HG03342 (cell line): ENCODE results near the gene SMIM3.
"Not testable (repeated sequence)": the region's sequence is repeated elsewhere in the genome, so short reads cannot be mapped to it uniquely, and the experiment has no call there.

Source experiments
- ATAC-seq: cut with Tn5 transposase; IDR thresholded peaks from one replicate; pipeline ENCODE4 v1.9.1; 2021; ENCODE audit warnings: mild to moderate bottlenecking, moderate library complexity; ENCODE audit not compliant: unreplicated experiment

SMIM3 gene, protein sequence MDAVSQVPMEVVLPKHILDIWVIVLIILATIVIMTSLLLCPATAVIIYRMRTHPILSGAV

DNA sequence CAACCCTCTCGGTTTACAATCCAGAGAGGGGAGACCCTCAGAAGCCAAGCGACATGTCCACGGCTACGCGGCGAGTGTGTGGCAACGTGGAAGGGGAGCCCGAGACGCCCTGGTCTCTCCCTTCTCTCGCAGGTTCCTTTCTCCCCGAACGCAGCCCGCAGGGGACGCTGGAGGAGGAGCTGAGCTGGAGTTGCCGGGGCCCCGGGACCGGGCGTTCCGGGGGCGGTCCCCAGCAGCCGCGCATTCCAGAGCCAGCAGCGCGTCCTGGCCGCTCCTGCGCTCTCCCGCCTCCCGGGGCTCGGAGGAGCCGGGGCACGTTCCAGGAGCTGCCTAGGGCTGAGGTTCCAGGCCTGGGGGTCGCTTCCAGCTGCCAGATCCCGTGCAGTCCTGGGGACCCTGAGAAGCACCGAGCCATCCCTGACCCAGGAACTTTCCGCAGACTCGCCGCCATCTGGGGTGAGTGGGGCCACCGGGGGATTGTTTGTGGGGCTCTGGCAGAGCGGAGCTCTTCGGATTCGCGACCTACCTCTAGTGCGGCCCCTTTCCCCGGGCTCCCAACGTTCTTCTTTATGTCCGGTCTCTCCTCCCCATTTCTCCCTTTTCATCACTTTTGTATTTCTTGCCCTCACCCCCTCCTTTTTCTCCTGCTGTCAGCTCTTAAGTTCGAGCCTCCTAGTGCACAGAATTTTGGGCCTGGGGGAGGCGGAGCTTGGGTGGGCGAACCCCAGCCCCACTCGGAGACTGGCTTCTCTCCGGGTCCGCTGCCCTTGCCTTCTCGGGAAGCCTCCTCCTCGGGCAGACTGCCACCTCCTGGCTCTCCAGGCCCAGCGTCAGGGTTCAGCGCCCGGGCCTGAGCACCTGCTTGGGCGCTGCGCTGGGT is at the start of gene SMIM3:
TSS of gene SMIM3 (plus strand) at position 241 of the 880 bp plus-strand sequence. CDS start 16,684 bp downstream, outside the sequence.
- ATAC-seq = no peak

DNA sequence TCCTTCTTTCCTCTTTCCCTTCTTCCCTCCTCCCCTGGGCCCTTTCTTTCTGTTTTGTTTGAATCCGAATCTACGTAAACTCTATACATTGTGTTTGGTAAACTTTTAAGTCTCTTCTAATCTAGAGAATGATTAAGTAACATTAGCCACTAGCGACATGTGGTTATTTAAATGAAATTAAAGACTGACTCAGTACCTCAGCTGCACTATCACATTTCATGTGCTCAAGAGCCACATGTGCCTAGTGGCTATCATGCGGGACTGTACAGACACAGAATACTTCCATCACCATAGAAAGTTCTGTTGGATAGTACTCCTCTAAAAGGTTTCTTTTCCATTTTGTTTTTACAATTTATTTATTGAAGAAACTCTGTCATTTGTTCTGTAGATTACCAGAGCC is 48.7 kb upstream of the SMIM3 start:
- ATAC-seq = no peak

DNA sequence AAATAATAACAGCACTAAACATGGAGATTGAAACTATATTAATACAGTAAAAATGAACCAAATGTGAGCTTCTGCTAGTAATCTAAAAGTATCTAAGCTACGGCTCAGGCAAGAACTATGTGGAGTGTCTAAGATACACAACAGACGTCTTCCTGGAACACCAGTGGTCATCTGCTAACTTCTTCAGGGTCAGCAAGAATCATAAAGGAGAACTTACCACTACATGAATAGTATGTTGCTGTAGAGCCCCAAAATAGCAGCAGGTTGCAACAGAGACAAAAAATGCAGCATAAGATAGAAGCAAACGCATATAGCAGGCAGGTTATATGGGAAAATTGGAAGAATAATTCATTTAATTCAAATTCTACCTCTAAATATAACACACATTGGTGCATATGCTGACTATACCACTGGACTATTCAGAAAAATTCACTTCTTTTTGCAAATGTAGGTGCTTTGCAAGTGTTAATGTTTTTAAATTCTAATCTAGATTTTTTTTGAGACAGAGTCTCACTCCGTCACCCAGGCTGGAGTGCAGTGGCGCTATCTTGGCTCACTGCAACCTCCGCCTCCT is 46.8 kb upstream of the SMIM3 start:
- ATAC-seq = no peak

DNA sequence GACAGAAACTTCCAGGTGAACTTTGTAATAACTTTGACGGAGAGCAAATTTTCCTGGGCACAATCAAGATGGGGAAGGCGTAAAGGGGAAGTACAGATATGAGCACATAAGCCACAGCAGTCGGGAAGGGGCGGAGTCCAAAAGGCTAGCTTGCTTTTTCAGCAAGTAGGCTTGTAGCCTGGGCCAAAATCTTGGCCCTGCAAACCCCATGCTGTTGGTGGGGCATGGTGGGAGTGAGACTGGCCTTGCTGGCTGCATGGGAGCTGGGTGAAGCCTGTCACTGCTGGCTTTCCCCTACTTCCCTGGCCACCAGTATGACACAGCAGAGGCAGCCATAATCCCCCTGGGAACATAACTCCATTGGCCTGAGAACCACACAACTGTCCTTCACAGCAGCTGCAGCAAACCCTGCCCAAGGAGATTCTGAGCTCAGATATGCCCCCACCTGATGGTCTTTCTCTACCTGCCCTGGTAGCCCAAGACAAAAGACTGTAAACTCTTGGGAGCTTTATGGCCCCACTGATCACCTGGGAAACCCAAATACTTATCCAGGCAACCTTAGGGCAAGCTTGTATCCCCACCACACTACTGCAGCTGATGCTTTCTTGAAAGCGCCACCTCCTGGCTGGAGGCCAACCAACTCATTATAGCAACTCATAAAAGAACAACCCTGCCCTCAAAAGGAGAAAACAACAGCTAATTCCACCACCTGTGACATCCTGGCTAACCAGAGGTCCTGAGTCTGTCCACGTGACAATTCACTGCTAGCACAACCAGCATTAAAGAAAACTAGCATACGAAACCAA is 43.8 kb upstream of the SMIM3 start:
- ATAC-seq = peak; percentile 46

DNA sequence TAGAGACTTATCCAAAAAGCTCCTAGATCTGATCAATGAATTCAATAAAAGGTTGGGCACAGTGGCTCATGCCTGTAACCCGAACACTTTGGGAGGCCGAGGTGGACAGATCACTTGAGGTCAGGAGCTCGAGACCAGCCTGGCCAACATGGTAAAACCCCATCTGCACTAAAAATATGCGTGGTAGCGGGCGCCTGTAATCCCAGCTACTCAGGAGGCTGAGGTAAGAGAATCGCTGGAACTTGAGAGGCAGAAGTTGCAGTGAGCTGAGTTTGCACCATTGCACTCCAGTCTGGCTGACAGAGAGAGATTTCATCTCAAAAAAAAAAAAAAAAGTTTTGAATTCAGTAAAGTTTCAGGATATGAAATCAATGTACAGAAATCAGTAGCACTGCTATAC is 39.7 kb upstream of the SMIM3 start:
- no peak for ATAC-seq

DNA sequence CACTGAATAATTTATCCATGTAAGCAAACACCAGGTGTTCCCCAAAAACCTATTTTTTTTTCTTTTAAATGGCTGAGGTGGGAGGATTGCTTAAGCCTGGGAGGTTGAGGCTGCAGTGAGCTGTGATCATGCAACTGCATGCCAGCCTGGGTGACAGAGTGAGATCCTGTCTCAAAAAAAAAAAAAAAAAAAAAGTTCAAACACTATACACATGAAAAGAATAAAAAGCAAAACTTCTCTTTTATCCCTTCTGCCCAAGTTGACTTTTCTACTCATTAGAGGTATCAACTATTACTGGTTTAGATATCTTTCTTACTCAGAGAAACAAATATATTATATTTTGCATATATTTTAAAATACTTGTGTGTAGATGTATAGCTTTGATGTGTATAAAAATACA is 37.6 kb upstream of the SMIM3 start:
- ATAC-seq = no peak

DNA sequence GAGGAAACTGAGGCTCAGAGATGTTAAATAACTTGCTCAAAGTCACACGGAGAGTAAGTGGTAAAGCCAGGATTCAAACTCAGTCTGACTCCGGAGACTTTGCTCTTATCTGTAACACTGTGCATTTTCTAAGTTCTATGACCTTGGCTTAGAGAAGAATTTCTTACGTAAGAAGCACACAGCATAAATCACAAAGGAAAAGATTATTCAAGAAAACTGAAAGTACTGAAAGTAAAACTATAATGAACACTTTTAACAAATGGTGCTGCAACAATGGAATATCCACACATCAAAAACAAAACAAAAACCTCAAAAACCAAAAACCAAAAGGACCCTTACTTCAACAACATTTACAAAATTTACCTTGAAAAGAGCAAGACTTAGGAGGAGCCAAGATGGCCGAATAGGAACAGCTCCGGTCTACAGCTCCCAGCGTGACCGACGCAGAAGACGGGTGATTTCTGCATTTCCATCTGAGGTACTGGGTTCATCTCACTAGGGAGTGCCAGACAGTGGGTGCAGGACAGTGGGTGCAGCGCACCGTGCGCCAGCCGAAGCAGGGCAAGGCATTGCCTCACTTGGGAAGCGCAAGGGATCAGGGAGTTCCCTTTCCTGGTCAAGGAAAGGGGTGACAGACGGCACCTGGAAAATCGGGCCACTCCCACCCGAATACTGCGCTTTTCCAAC is 36.0 kb upstream of the SMIM3 start:
- ATAC-seq = not testable (repeated sequence)

DNA sequence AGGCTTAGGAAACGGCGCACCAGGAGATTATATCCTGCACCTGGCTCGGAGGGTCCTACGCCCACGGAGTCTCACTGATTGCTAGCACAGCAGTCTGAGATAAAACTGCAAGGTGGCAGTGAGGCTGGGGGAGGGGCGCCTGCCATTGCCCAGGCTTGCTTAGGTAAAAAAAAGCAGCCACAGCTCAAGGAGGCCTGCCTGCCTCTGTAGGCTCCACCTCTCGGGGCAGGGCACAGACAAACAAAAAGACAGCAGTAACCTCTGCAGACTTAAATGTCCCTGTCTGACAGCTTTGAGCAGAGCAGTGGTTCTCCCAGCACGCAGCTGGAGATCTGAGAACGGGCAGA is 35.4 kb upstream of the SMIM3 start:
- ATAC-seq = not testable (repeated sequence)

DNA sequence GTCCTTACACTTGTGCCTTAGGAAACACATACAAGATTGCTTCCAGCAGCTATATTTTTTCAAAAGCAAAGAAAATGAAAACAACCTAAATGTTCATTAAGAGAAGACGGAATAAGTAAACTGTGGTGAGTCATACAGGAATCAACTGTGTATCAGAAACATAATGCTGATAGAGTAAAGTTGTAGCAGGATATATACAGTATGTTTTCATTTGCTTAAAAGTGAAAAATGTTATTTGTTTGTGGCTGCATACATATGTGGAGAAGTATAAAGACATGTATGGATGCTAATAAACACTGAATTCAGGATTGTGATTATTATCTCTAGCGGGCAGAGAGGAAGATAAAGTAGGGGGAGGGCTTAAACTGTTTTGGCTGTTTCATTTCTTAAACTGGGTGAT is 28.1 kb upstream of the SMIM3 start:
- no peak for ATAC-seq

DNA sequence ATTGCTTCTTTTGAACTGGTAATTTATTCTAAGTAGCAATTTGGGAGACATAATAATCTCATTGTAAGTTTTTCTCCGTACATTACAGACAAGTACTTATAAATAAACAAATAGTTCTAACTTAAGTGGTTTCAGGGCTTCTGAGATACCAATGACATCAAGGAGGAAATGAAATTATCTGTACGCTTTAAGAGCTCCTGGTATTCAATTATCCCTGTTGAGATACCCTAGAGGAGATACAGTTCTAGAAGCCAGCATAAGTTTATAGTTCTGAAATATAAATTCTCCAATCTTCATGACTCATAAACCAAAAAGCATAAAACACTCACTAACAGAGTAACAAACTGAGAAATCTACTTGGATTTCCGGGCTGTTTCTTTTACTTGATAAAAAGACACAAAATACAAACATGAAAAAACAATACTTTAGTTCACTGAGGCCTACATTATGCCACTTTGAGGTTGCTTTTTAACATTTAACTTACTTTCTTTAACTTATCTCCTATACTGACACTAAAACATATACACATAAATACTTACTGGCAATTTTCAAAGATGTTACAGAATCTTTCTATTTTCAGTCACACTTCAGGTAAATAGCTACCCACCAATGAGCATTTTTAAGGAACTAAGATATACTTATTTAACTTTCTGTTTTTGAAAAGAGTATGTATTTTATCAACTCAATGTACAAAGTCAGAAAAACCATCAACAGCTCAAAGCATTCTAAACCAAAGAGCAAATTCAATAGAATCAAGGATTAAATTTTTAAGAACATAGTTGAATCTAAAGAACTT is 27.3 kb upstream of the SMIM3 start:
- no peak for ATAC-seq

DNA sequence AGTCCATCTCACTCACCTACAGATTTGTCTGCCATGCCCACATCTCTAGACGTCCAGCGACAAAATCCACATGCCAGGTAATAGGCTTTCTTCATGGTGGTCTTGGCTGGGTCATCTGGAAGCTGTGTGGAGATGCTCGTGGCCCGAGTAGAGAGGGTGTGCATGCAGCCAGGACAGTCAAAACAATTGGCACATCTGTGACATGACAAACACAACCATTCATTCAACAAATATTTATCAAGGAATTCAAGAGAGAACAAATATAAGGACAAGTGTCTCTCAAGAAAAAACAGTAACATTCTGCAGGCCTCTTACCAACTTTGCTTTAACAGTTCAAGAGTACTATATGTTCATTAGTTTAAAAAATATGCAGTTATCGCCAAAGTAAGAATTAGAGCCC is 25.1 kb upstream of the SMIM3 start:
- ATAC-seq = no peak

DNA sequence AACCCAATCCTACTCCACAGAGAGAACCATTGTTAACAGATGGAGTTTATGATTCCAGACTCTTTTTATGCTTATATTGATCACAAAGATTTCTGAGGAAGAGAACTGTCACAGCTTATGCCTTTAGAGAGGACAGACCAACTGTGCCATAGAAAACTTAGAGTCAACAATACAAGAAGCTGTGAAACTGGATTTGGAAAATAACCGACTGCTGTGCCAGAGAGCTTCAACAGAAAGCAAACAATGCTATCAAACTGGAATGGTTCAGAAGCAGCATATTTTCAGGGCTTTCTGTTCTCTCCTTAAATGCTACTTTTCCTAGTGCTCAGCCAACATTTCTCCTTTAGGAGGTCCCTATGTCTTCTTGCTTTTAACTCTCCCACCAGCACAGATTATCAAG is 24.7 kb upstream of the SMIM3 start:
- ATAC-seq = no peak

DNA sequence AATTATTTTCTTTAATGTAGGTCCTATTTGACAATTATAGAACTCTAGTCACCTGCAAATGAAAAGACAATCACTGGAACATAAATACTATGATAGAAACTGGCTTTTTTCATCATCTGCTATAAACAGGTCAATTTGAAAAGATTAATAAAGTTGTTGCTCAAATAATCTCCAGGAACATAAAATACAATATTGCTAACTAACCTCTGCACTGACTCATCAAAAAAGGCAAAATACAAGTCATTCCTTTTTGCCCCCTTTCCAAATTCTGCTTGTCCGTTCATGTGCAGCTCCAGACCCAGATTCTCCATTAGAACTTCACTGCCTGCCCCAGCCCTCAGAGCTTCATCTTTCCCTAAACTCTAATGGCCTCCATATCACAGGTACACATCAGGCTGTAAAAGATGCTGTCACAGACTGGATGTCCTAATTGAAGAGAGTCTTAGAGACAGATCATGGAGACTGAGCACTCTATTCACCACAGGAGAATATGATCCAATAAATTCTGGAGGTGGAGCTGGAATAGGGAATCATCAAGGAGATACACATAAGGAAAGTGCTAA is 21.4 kb upstream of the SMIM3 start:
- ATAC-seq = no peak

DNA sequence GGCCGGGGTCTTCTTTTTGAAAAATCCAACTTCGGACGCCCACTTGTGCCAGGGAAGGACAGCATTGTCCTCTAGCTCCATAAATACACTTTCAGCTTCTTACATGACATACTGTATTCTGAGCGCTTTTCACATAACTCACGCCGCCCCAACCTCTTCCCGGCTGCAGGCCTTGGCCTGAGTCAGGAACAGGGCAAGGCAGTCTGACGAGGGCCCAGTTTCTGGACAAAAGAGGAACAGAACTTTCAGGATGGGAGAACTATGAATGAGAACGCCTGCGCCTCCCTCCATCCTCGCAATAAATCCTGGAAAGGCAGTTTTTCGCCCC is 20.4 kb upstream of the SMIM3 start:
- ATAC-seq = peak; percentile 21

DNA sequence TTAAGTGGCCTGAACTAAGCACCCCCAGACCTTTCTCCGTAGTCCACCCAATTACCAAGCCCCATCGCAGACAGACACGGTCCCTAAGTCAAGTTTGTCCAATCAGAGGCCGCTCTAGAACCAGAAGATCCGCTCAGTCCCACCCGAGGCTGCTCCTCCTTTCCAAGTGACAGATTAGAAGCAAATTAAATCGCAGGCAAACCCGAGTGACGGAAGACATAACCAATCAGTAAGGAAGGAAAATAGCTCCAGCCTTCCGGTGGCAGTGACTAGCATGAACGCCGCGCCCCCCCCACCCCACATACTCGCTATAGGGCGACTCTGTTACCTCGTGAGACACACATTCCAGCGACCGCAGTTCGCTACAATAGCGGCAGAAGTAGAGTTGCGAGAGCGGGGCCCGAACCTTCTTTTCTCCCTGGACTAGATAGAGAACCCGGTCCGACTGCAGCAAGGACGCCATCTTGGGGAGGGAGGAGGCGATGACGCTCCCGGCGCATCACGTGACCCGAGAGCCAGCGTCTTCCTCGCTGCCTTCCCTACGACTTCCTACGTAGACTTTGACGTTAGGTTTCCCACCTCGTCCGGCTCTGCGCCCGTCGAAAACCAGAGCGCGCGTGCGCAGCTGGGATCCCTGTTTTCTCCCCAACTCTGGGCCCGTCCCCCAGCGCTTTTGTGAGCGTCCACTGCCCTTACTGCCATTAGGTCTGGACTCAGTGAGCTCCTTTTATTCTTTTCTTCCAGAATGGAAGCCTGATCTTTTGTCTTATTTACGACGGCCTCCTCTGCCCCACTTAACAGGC is 19.8 kb upstream of the SMIM3 start, which contains the start of gene DCTN4:
TSS of gene DCTN4 (minus strand) at position 487 of the 803 bp plus-strand sequence. CDS start at position 463, 24 bp downstream.
- ATAC-seq = peak; percentile 96

DNA sequence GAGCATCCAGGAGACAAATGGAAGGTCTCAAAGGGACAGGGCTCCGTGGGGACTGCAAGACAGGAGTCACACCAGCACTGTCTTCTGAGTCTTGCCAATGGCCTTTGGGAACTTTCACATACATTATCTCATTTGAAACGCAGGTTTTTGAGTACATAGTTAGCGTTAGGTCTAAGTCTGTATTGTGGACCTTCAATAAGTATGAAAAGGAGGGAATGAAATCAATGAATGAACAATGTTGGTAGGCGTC is 19.3 kb upstream of the SMIM3 start:
- ATAC-seq = no peak

DNA sequence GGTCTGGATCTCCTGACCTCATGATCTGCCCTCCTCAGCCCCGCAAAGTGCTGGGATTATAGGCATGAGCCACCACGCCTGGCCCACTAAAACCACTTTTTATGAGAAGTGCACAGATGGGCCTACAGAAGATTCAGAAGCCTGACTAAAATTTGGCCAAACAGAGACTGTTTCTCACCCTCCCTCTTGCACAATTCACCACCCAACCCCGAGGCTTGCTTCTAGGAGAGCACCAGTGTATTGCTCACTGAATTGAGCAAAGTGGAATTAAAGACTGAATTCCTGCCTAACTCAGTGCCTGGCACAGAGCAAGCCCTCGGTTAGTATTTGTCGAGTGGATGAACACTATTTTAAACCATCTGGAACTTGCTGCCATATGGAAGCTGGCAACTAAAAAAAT is 16.3 kb upstream of the SMIM3 start:
- no peak for ATAC-seq

DNA sequence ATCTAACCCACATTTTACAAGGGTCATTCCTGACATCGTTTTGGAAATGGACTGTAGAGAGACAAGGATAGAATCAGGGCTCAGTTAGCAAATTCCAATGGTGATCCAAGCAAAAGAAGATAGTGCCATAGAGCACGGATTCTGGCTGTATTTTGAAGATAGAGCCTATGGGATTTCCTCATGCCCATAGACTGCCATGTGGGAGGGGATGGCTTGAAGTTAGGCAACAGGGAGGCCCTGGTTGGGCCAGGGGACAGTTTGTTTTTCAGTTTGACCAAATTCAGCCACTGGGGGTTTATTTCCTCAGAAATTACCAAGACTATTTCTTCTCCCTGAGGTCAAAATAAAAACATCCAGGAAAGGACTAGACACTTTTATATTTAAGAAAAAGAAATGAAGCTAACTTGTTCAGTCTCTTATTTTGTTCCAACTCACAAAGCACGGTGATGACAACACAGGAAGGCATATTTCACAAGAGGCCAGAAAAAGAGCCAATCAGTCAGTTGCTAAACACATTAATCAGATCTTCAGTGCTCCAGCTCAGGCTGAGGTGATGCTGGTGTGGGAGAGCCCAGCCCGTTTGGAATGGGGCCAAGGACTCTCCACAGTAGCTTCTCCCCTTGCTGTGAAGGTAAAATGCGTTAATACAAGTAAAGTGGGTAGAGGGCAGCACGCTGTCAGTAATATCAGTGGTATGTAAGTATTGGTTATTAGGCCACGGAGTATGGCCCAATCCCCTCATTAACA is 15.4 kb upstream of the SMIM3 start:
- ATAC-seq = no peak

DNA sequence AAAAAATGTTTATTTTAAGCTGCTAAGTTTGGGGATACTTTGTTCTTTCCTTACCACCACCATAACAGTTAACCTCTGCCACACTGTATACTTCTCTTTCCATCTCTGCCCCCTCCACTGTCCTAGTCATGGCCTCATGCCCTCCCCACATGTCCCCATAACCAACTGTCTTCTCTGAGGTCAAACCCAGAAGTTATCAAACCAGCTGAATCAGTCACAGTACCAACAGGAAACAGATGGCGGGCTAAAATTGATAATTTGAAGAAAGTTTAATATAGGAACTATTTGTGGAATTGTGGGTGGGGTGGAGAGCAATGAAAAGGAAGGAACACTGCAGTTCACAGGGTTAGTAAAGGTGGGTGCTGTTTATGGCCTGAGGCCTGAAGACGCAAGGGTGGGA is 14.0 kb upstream of the SMIM3 start:
- ATAC-seq = no peak
